Measurements from ENCODE around the gene ADGRL3. TPM values are rescaled to one million over a fixed set of nuclear protein-coding genes. Genes with fewer than 3 reads are reported as not detected.
A peak's percentile ranks its signal among the peaks of the same experiment; 100 is the strongest.
"Not testable (repeated sequence)": the region's sequence is repeated elsewhere in the genome, so short reads cannot be mapped to it uniquely, and the experiment has no call there.

ADGRL3 gene
- total RNA-seq, 1 donor from 2014 or later = 101 TPM

GRCh38 chr4:61628727-61629126 is 428.6 kb downstream of the ADGRL3 start:
- no peak for DNase-seq (ENCODE audit: low spot score)

GRCh38 chr4:61630548-61630947 is 430.4 kb downstream of the ADGRL3 start:
- DNase-seq (ENCODE audit: low spot score) = no peak

GRCh38 chr4:61638591-61638990 is 438.5 kb downstream of the ADGRL3 start:
- no peak for DNase-seq (ENCODE audit: low spot score)

GRCh38 chr4:61646746-61647350 is 446.7 kb downstream of the ADGRL3 start:
- DNase-seq (ENCODE audit: low spot score) = not testable (repeated sequence)

- DNase-seq (ENCODE audit: low spot score) = no peak
Observed at GRCh38 chr4:61648264-61648663, 448.1 kb downstream of the ADGRL3 start.

- no peak for DNase-seq (ENCODE audit: low spot score)
Observed at GRCh38 chr4:61657016-61657415, 456.9 kb downstream of the ADGRL3 start.

- DNase-seq (ENCODE audit: low spot score) = no peak
Observed at GRCh38 chr4:61661960-61662359, 461.8 kb downstream of the ADGRL3 start.

GRCh38 chr4:61662362-61662761 is 462.2 kb downstream of the ADGRL3 start:
- no peak for DNase-seq (ENCODE audit: low spot score)

- DNase-seq (ENCODE audit: low spot score) = no peak
Observed at GRCh38 chr4:61663310-61663709, 463.2 kb downstream of the ADGRL3 start.

- DNase-seq (ENCODE audit: low spot score) = no peak
Observed at GRCh38 chr4:61665649-61666048, 465.5 kb downstream of the ADGRL3 start.

- DNase-seq (ENCODE audit: low spot score) = no peak
Observed at GRCh38 chr4:61666244-61666643, 466.1 kb downstream of the ADGRL3 start.

GRCh38 chr4:61671599-61671998 is 471.5 kb downstream of the ADGRL3 start:
- DNase-seq (ENCODE audit: low spot score) = no peak

- no peak for DNase-seq (ENCODE audit: low spot score)
Observed at GRCh38 chr4:61675464-61675863, 475.3 kb downstream of the ADGRL3 start.

GRCh38 chr4:61678297-61678696 is 478.2 kb downstream of the ADGRL3 start:
- no peak for DNase-seq (ENCODE audit: low spot score)

- DNase-seq (ENCODE audit: low spot score) = no peak
Observed at GRCh38 chr4:61693520-61693919, 493.4 kb downstream of the ADGRL3 start.

- no peak for DNase-seq (ENCODE audit: low spot score)
Observed at GRCh38 chr4:61714387-61714911, 514.3 kb downstream of the ADGRL3 start.

GRCh38 chr4:61716426-61716825 is 516.3 kb downstream of the ADGRL3 start:
- no peak for DNase-seq (ENCODE audit: low spot score)

- no peak for DNase-seq (ENCODE audit: low spot score)
Observed at GRCh38 chr4:61723492-61723891, 523.4 kb downstream of the ADGRL3 start.

GRCh38 chr4:61727286-61727685 is 527.2 kb downstream of the ADGRL3 start:
- no peak for DNase-seq (ENCODE audit: low spot score)

GRCh38 chr4:61734409-61734808 is 534.3 kb downstream of the ADGRL3 start:
- no peak for DNase-seq (ENCODE audit: low spot score)

- no peak for DNase-seq (ENCODE audit: low spot score)
Observed at GRCh38 chr4:61739887-61740286, 539.8 kb downstream of the ADGRL3 start.

- no peak for DNase-seq (ENCODE audit: low spot score)
Observed at GRCh38 chr4:61740886-61741285, 540.8 kb downstream of the ADGRL3 start.

GRCh38 chr4:61741327-61742096 is 541.4 kb downstream of the ADGRL3 start:
- peak; percentile 84 for DNase-seq (ENCODE audit: low spot score)
